Esophagus squamous epithelium (tissue), 4 donors: ENCODE results near the gene MMP14.

Source experiments
- POLR2A ChIP-seq, 4 donors: fragments of 450-650 bp; IDR thresholded peaks; one replicate each; pipeline ENCODE4 v1.6.1; 2017; ENCODE audit warnings: antibody characterized with exemption in 4 of 4, mild to moderate bottlenecking in 4 of 4, moderate library complexity in 3 of 4
- TF ChIP-seq, protein P1 (sequence below), 6 experiments: fragments of 450-650 bp in 4 of 6; fragments of 200-600 bp in 2 of 6; sonication (generic) in 2 of 6; IDR thresholded peaks; one replicate each; pipeline ENCODE4 v1.5.1; 2016 to 2019; ENCODE audit warnings: antibody characterized with exemption in 6 of 6, mild to moderate bottlenecking in 4 of 6, moderate library complexity in 4 of 6

DNA sequence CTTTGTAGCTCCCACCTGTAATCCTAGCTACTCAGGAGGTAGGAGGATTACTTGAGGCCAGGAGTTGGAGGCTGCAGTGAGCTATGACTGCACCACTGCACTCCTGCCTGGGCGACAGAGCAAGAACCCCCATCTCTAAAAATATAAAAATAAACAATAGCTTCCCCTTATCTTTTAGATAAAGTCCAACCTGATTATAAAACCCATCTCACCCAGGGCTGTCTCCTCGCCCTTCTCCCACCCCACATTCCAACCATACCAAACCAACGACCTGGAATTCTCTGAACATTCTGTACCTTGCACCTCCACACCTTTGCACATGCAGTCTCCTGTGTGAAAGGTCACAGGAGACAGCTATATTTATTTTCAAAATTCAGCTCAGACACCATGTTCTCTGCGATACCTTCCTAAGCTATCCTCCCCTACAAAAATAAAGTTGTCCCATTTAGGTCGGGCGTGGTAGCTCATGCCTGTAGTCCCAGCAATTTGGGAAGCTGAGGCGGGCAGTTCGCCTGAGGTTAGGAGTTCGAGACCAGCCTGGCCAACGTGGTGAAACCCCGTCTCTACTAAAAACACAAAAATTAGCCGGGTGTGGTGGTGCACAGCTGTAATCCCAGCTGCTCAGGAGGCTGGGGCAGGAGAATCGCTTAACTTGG, 28.8 kb upstream of the MMP14 start:
- TF ChIP-seq, protein P1, sequence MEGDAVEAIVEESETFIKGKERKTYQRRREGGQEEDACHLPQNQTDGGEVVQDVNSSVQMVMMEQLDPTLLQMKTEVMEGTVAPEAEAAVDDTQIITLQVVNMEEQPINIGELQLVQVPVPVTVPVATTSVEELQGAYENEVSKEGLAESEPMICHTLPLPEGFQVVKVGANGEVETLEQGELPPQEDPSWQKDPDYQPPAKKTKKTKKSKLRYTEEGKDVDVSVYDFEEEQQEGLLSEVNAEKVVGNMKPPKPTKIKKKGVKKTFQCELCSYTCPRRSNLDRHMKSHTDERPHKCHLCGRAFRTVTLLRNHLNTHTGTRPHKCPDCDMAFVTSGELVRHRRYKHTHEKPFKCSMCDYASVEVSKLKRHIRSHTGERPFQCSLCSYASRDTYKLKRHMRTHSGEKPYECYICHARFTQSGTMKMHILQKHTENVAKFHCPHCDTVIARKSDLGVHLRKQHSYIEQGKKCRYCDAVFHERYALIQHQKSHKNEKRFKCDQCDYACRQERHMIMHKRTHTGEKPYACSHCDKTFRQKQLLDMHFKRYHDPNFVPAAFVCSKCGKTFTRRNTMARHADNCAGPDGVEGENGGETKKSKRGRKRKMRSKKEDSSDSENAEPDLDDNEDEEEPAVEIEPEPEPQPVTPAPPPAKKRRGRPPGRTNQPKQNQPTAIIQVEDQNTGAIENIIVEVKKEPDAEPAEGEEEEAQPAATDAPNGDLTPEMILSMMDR (IDR thresholded peaks at IDR 0.05), result no peak
- TF ChIP-seq POLR2A (IDR thresholded peaks at IDR 0.05), result no peak
